ENCODE measurements around the gene CYSTM1.

Gene CYSTM1

GRCh38 chr5:140140435-140140834 lies 34.6 kb upstream of the CYSTM1 start:
- no peaks in the 10 kb centered on the region for H3K4me1 ChIP-seq (ENCODE audit: control insufficient read depth, insufficient read depth, low read length)
- peaks cover 18% of the 10 kb centered on the region for H3K27me3 ChIP-seq (ENCODE audit: control insufficient read depth, insufficient read depth, low read length)
- no peak overlapping the region for H3K9ac ChIP-seq (ENCODE audit: low read depth, low read length)
- no peaks in the 10 kb centered on the region for H3K9me3 ChIP-seq (ENCODE audit: control insufficient read depth, insufficient read depth, low read length)
- H3K4me3 ChIP-seq (ENCODE audit: low read depth, low read length): no peak overlapping the region
- no peaks in the 10 kb centered on the region for H3K36me3 ChIP-seq (ENCODE audit: control insufficient read depth, insufficient read depth, low read length)

- Histone ChIP-seq H3K9me3 (ENCODE audit: control insufficient read depth, insufficient read depth, low read length) (no peaks in the 10 kb centered on the region), H3K27me3 (ENCODE audit: control insufficient read depth, insufficient read depth, low read length) (peaks cover 25% of the 10 kb centered on the region), H3K4me3 (ENCODE audit: low read depth, low read length) (no peak overlapping the region), H3K4me1 (ENCODE audit: control insufficient read depth, insufficient read depth, low read length) (no peaks in the 10 kb centered on the region), H3K9ac (ENCODE audit: low read depth, low read length) (no peak overlapping the region), H3K36me3 (ENCODE audit: control insufficient read depth, insufficient read depth, low read length) (no peaks in the 10 kb centered on the region)
Observed at GRCh38 chr5:140141241-140141640, 33.7 kb upstream of the CYSTM1 start.

- Histone ChIP-seq H3K36me3 (ENCODE audit: control insufficient read depth, insufficient read depth, low read length) (no peaks in the 10 kb centered on the region), H3K9me3 (ENCODE audit: control insufficient read depth, insufficient read depth, low read length) (no peaks in the 10 kb centered on the region), H3K4me1 (ENCODE audit: control insufficient read depth, insufficient read depth, low read length) (no peaks in the 10 kb centered on the region), H3K27me3 (ENCODE audit: control insufficient read depth, insufficient read depth, low read length) (peaks cover 35% of the 10 kb centered on the region), H3K4me3 (ENCODE audit: low read depth, low read length) (no peak overlapping the region), H3K9ac (ENCODE audit: low read depth, low read length) (no peak overlapping the region)
Observed at GRCh38 chr5:140142246-140142645, 32.7 kb upstream of the CYSTM1 start.

- no peaks in the 10 kb centered on the region for H3K36me3 ChIP-seq (ENCODE audit: control insufficient read depth, insufficient read depth, low read length)
- no peak overlapping the region for H3K4me3 ChIP-seq (ENCODE audit: low read depth, low read length)
- H3K27me3 ChIP-seq (ENCODE audit: control insufficient read depth, insufficient read depth, low read length): peaks cover 41% of the 10 kb centered on the region
- H3K9ac ChIP-seq (ENCODE audit: low read depth, low read length): no peak overlapping the region
- H3K9me3 ChIP-seq (ENCODE audit: control insufficient read depth, insufficient read depth, low read length): no peaks in the 10 kb centered on the region
- no peaks in the 10 kb centered on the region for H3K4me1 ChIP-seq (ENCODE audit: control insufficient read depth, insufficient read depth, low read length)
Observed at GRCh38 chr5:140142856-140143255, 32.1 kb upstream of the CYSTM1 start.

GRCh38 chr5:140143521-140144258 lies 31.3 kb upstream of the CYSTM1 start:
- Histone ChIP-seq H3K9me3 (ENCODE audit: control insufficient read depth, insufficient read depth, low read length) (no peaks in the 10 kb centered on the region), H3K4me1 (ENCODE audit: control insufficient read depth, insufficient read depth, low read length) (no peaks in the 10 kb centered on the region), H3K27me3 (ENCODE audit: control insufficient read depth, insufficient read depth, low read length) (peaks cover 47% of the 10 kb centered on the region), H3K36me3 (ENCODE audit: control insufficient read depth, insufficient read depth, low read length) (no peaks in the 10 kb centered on the region), H3K4me3 (ENCODE audit: low read depth, low read length) (no peak overlapping the region), H3K9ac (ENCODE audit: low read depth, low read length) (no peak overlapping the region)

- peaks cover 51% of the 10 kb centered on the region for H3K27me3 ChIP-seq (ENCODE audit: control insufficient read depth, insufficient read depth, low read length)
Observed at GRCh38 chr5:140145256-140145655, 29.7 kb upstream of the CYSTM1 start.

GRCh38 chr5:140145818-140146522 lies 29.0 kb upstream of the CYSTM1 start:
- no peaks in the 10 kb centered on the region for H3K9me3 ChIP-seq (ENCODE audit: control insufficient read depth, insufficient read depth, low read length)
- H3K9ac ChIP-seq (ENCODE audit: low read depth, low read length): no peak overlapping the region
- peak overlapping the region; percentile 70 for H3K4me3 ChIP-seq (ENCODE audit: low read depth, low read length)
- H3K27me3 ChIP-seq (ENCODE audit: control insufficient read depth, insufficient read depth, low read length): peaks cover 55% of the 10 kb centered on the region
- H3K36me3 ChIP-seq (ENCODE audit: control insufficient read depth, insufficient read depth, low read length): no peaks in the 10 kb centered on the region
- no peaks in the 10 kb centered on the region for H3K4me1 ChIP-seq (ENCODE audit: control insufficient read depth, insufficient read depth, low read length)

More at GRCh38 chr5:140145256-140145655, 29.7 kb upstream of the CYSTM1 start:
- Histone ChIP-seq H3K9me3 (ENCODE audit: control insufficient read depth, insufficient read depth, low read length) (no peaks in the 10 kb centered on the region), H3K4me3 (ENCODE audit: low read depth, low read length) (peak overlapping the region; percentile 32), H3K36me3 (ENCODE audit: control insufficient read depth, insufficient read depth, low read length) (no peaks in the 10 kb centered on the region), H3K9ac (ENCODE audit: low read depth, low read length) (no peak overlapping the region), H3K4me1 (ENCODE audit: control insufficient read depth, insufficient read depth, low read length) (no peaks in the 10 kb centered on the region)

GRCh38 chr5:140146523-140146842 lies 28.5 kb upstream of the CYSTM1 start:
- peaks cover 60% of the 10 kb centered on the region for H3K27me3 ChIP-seq (ENCODE audit: control insufficient read depth, insufficient read depth, low read length)
- H3K36me3 ChIP-seq (ENCODE audit: control insufficient read depth, insufficient read depth, low read length): no peaks in the 10 kb centered on the region
- no peaks in the 10 kb centered on the region for H3K4me1 ChIP-seq (ENCODE audit: control insufficient read depth, insufficient read depth, low read length)

GRCh38 chr5:140147460-140147859 lies 27.5 kb upstream of the CYSTM1 start:
- H3K4me3 ChIP-seq (ENCODE audit: low read depth, low read length): no peak overlapping the region
- no peak overlapping the region for H3K9ac ChIP-seq (ENCODE audit: low read depth, low read length)
- no peaks in the 10 kb centered on the region for H3K36me3 ChIP-seq (ENCODE audit: control insufficient read depth, insufficient read depth, low read length)
- H3K9me3 ChIP-seq (ENCODE audit: control insufficient read depth, insufficient read depth, low read length): no peaks in the 10 kb centered on the region
- H3K4me1 ChIP-seq (ENCODE audit: control insufficient read depth, insufficient read depth, low read length): peaks cover 4% of the 10 kb centered on the region
- peaks cover 67% of the 10 kb centered on the region for H3K27me3 ChIP-seq (ENCODE audit: control insufficient read depth, insufficient read depth, low read length)

More at GRCh38 chr5:140146523-140146842, 28.5 kb upstream of the CYSTM1 start:
- H3K9me3 ChIP-seq (ENCODE audit: control insufficient read depth, insufficient read depth, low read length): no peaks in the 10 kb centered on the region
- peak overlapping the region; percentile 70 for H3K4me3 ChIP-seq (ENCODE audit: low read depth, low read length)
- H3K9ac ChIP-seq (ENCODE audit: low read depth, low read length): no peak overlapping the region

GRCh38 chr5:140148508-140148907 lies 26.5 kb upstream of the CYSTM1 start:
- H3K9me3 ChIP-seq (ENCODE audit: control insufficient read depth, insufficient read depth, low read length): no peaks in the 10 kb centered on the region
- H3K27me3 ChIP-seq (ENCODE audit: control insufficient read depth, insufficient read depth, low read length): peaks cover 68% of the 10 kb centered on the region
- H3K4me3 ChIP-seq (ENCODE audit: low read depth, low read length): no peak overlapping the region
- H3K36me3 ChIP-seq (ENCODE audit: control insufficient read depth, insufficient read depth, low read length): no peaks in the 10 kb centered on the region
- peaks cover 8% of the 10 kb centered on the region for H3K4me1 ChIP-seq (ENCODE audit: control insufficient read depth, insufficient read depth, low read length)
- no peak overlapping the region for H3K9ac ChIP-seq (ENCODE audit: low read depth, low read length)

- H3K36me3 ChIP-seq (ENCODE audit: control insufficient read depth, insufficient read depth, low read length): no peaks in the 10 kb centered on the region
- H3K27me3 ChIP-seq (ENCODE audit: control insufficient read depth, insufficient read depth, low read length): peaks cover 69% of the 10 kb centered on the region
- peaks cover 11% of the 10 kb centered on the region for H3K4me1 ChIP-seq (ENCODE audit: control insufficient read depth, insufficient read depth, low read length)
- H3K9me3 ChIP-seq (ENCODE audit: control insufficient read depth, insufficient read depth, low read length): no peaks in the 10 kb centered on the region
- H3K4me3 ChIP-seq (ENCODE audit: low read depth, low read length): no peak overlapping the region
- H3K9ac ChIP-seq (ENCODE audit: low read depth, low read length): no peak overlapping the region
Observed at GRCh38 chr5:140150201-140150600, 24.8 kb upstream of the CYSTM1 start.
